ENCODE results near the gene DNAH3. TPM values are rescaled to one million over a fixed set of nuclear protein-coding genes. Genes with fewer than 3 reads are reported as not detected.

DNAH3 gene
- total and polyA plus RNA-seq, 2 of the 8 experiments (the other 6 are each of a cell fraction or from before 2014, with no cell fraction given): 0.57 to 0.71 TPM

GRCh38 chr16:20949660-20950059, 201.0 kb downstream of the DNAH3 start:
- no peak for FAIRE-seq
- POLR2A ChIA-PET (ENCODE audit: partially characterized antibody): no interaction called here
- TF ChIP-seq GABPA (IDR thresholded peaks at IDR 0.05; ENCODE audit: borderline replicate concordance, insufficient read depth, low read length) (no peak), BCL11A (IDR thresholded peaks at IDR 0.05; ENCODE audit: low read depth in 2 of 2, low read length in 2 of 2) (no peak), KDM5A (IDR thresholded peaks at IDR 0.05; ENCODE audit: low read length) (no peak), SRF (IDR thresholded peaks at IDR 0.05; ENCODE audit: low read depth, low read length) (no peak), HDAC2 (IDR thresholded peaks at IDR 0.05; ENCODE audit: borderline replicate concordance in 1 of 2, low read depth in 2 of 2, low read length in 2 of 2) (no peak), TCF12 (IDR thresholded peaks at IDR 0.05; ENCODE audit: low read depth, low read length) (no peak), SIX5 (IDR thresholded peaks at IDR 0.05; ENCODE audit: low read depth, low read length) (no peak), HDAC6 (IDR thresholded peaks at IDR 0.05; ENCODE audit: low read depth, low read length) (no peak), MAX (IDR thresholded peaks at IDR 0.05) (no peak), ATF3 (IDR thresholded peaks at IDR 0.05; ENCODE audit: insufficient read depth, low read depth, low read length) (no peak), RFX5 (IDR thresholded peaks at IDR 0.05; ENCODE audit: borderline replicate concordance, low read depth, low read length) (no peak), SP2 (IDR thresholded peaks at IDR 0.05; ENCODE audit: low read length) (no peak), SP4 (IDR thresholded peaks at IDR 0.05; ENCODE audit: low read length) (no peak), RNF2 (IDR thresholded peaks at IDR 0.05; ENCODE audit: borderline replicate concordance, low read depth, low read length, missing control alignments, poor library complexity, severe bottlenecking) (no peak)

More at GRCh38 chr16:20949660-20950059, 201.0 kb downstream of the DNAH3 start:
- Histone ChIP-seq H2AK5ac (ENCODE audit: low read depth, low read length) (no peak overlapping the region), H2BK15ac (ENCODE audit: low read length) (no peak overlapping the region), H3K23me2 (ENCODE audit: low read depth, low read length) (no peaks in the 10 kb centered on the region; the same call in 1 of the 2 replicates), H3K36me3 (ENCODE audit: control insufficient read depth in 2 of 4, insufficient read depth in 4 of 4, low read length in 3 of 4) (no peaks in the 10 kb centered on the region), H3K79me2 (ENCODE audit: control insufficient read depth in 1 of 2, insufficient read depth in 2 of 2, low read length in 2 of 2) (no peaks in the 10 kb centered on the region), H2BK5ac (ENCODE audit: low read depth, low read length) (no peak overlapping the region), H4K5ac (ENCODE audit: insufficient read length, low read depth, low read length) (no peak overlapping the region), H2BK12ac (ENCODE audit: low read depth, low read length) (no peak overlapping the region), H3K27me3 (replicated peaks in 1 of 4; ENCODE audit: control insufficient read depth in 3 of 4, extremely low read depth in 1 of 4, insufficient read depth in 3 of 4, low read length in 3 of 4) (no peaks in the 10 kb centered on the region), H4K91ac (replicated peaks; ENCODE audit: insufficient read length, low read length) (no peak overlapping the region), H3K9ac (replicated peaks in 1 of 4; ENCODE audit: extremely low read depth in 1 of 4, low read depth in 3 of 4, low read length in 3 of 4) (no peak overlapping the region), H3K9me3 (ENCODE audit: insufficient read depth in 2 of 2, low read depth in 1 of 2, low read length in 1 of 2) (no peaks in the 10 kb centered on the region), H3K23ac (ENCODE audit: insufficient read length) (no peak overlapping the region), H3K56ac (replicated peaks; ENCODE audit: insufficient read length, low read depth, low read length) (no peak overlapping the region), H3K79me1 (ENCODE audit: low read depth, low read length) (no peaks in the 10 kb centered on the region), H3K18ac (ENCODE audit: extremely low read depth, low read length) (no peak overlapping the region), H4K20me1 (replicated peaks in 1 of 2; ENCODE audit: control insufficient read depth in 1 of 2, insufficient read depth in 2 of 2, low read length in 2 of 2) (no peaks in the 10 kb centered on the region), H3K4me1 (replicated peaks in 1 of 4; ENCODE audit: control insufficient read depth in 3 of 4, insufficient read depth in 4 of 4, low read length in 3 of 4) (no peaks in the 10 kb centered on the region), H3K4me3 (ENCODE audit: extremely low read depth in 1 of 4, insufficient read depth in 2 of 4, low read depth in 3 of 4, low read length in 4 of 4) (no peak overlapping the region), H3K14ac (ENCODE audit: insufficient read length) (no peak overlapping the region), H3K27ac (ENCODE audit: low read depth, low read length) (no peak overlapping the region), H3K4ac (replicated peaks; ENCODE audit: insufficient read length, low read depth, low read length) (no peak overlapping the region), H4K8ac (ENCODE audit: extremely low read depth, insufficient read depth, low read length) (no peak overlapping the region), H2BK20ac (ENCODE audit: low read length) (no peak overlapping the region), H3K4me2 (ENCODE audit: insufficient read depth in 1 of 2, low read depth in 2 of 2, low read length in 2 of 2) (no peak overlapping the region), H2AFZ (ENCODE audit: low read length) (no peak overlapping the region), H2BK120ac (replicated peaks; ENCODE audit: low read depth, low read length) (no peak overlapping the region)
- DNase-seq (ENCODE audit: low read depth in 1 of 2, low spot score in 2 of 2): no peak
- 85% methylated on average over 3 of the region's 3 CpGs; no CpG with 5 or more reads in 1 of the 2 experiments for WGBS, 2 experiments (ENCODE audit: extremely low coverage in 1 of 2, insufficient coverage in 1 of 2, insufficient read length in 1 of 2, insufficient replicate concordance in 2 of 2, low coverage in 1 of 2, low lambda C conversion rate in 2 of 2, missing lambda C conversion rate in 1 of 2)
- CTCF ChIA-PET (ENCODE audit: partially characterized antibody): interaction anchor here (1.2 kb wide), 3 partner anchors 27 to 99 kb away, joined by 3 to 7 read pairs (median 3); no protein-coding TSS in a partner anchor

Measured in H1 (cell line).